Measurements from ENCODE around the gene KLHL33. TPM values are rescaled to one million over a fixed set of nuclear protein-coding genes. Genes with fewer than 3 reads are reported as not detected.

KLHL33 gene
- total and polyA plus RNA-seq, 2 donors (not counting 3 experiments of a cell fraction or from before 2014, with no cell fraction given): not detected

- Histone ChIP-seq H3K4me2 (ENCODE audit: insufficient read depth, low read length) (no peak overlapping the region), H3K27ac (ENCODE audit: insufficient read depth, low read depth, low read length) (no peak overlapping the region), H3K4me3 (replicated peaks in 1 of 3; ENCODE audit: insufficient read depth in 1 of 3, low read depth in 1 of 3, low read length in 3 of 3) (no peak overlapping the region), H3K27me3 (ENCODE audit: control insufficient read depth in 2 of 2, insufficient read depth in 2 of 2, low read length in 2 of 2) (no peaks in the 10 kb centered on the region), H3K4me1 (ENCODE audit: control insufficient read depth, extremely low read depth, insufficient read depth, low read length) (no peaks in the 10 kb centered on the region), H3K9ac (replicated peaks; ENCODE audit: extremely low read depth, insufficient read depth, low read length) (no peak overlapping the region), H3K36me3 (ENCODE audit: control insufficient read depth in 2 of 2, extremely low read depth in 1 of 2, insufficient read depth in 2 of 2, low read length in 2 of 2) (peaks cover 26 to 78% of the 10 kb centered on the region in 2 experiments), H3K9me1 (replicated peaks; ENCODE audit: control insufficient read depth, extremely low read depth, insufficient read depth, low read length) (no peaks in the 10 kb centered on the region), H3K79me2 (ENCODE audit: control insufficient read depth, insufficient read depth, low read length) (no peaks in the 10 kb centered on the region), H4K20me1 (replicated peaks; ENCODE audit: control insufficient read depth, extremely low read depth, insufficient read depth, low read length) (no peaks in the 10 kb centered on the region), H2AFZ (ENCODE audit: low read depth, low read length) (no peak overlapping the region), H3K9me3 (replicated peaks; ENCODE audit: control insufficient read depth, insufficient read depth, low read length) (no peaks in the 10 kb centered on the region)
- no peak for TF ChIP-seq POLR2AphosphoS5 (IDR thresholded peaks at IDR 0.05; ENCODE audit: insufficient read depth, low read depth, low read length)
- no peak for TF ChIP-seq FOS (IDR thresholded peaks at IDR 0.05; ENCODE audit: borderline replicate concordance, insufficient read depth, low read length)
- TF ChIP-seq JUN (IDR thresholded peaks at IDR 0.05; ENCODE audit: borderline replicate concordance, insufficient read depth, insufficient read length, low read depth): no peak
- no peak for TF ChIP-seq MYC (IDR thresholded peaks at IDR 0.05; ENCODE audit: low read depth, low read length)
- TF ChIP-seq GATA2 (IDR thresholded peaks at IDR 0.05; ENCODE audit: insufficient read depth, insufficient read length, low read depth, low read length): no peak
- TF ChIP-seq, protein P1, sequence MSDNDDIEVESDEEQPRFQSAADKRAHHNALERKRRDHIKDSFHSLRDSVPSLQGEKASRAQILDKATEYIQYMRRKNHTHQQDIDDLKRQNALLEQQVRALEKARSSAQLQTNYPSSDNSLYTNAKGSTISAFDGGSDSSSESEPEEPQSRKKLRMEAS (IDR thresholded peaks at IDR 0.05; ENCODE audit: insufficient read depth, insufficient read length): no peak
- TF ChIP-seq CTCF (IDR thresholded peaks at IDR 0.05; ENCODE audit: extremely low read depth in 1 of 2, insufficient read depth in 1 of 2, low read depth in 1 of 2, low read length in 2 of 2): no peak
- TF ChIP-seq EZH2 (IDR thresholded peaks at IDR 0.05; ENCODE audit: borderline replicate concordance, low read depth, low read length, severe bottlenecking): no peak
- no peak for TF ChIP-seq POLR2A (IDR thresholded peaks at IDR 0.05; ENCODE audit: low read depth, low read length)
- intact Hi-C loops (cut with micrococcal nuclease): no loop called here
- FAIRE-seq (no peak), DNase-seq (ENCODE audit: low read depth, low spot score) (no peak)
- dilution Hi-C loops (cut with MboI; ENCODE audit: extremely low pct_ligation_motif_present, low sequenced_read_pairs): no loop called here
- ChIA-PET CTCF (interaction anchor here (0.9 to 1.6 kb wide), 2 partner anchors 36 to 69 kb away, joined by 3 read pairs; no protein-coding TSS in a partner anchor), POLR2A (no interaction called here)
- no TSS peak for BruUV-seq (replicated peaks)
Measured at GRCh38 chr14:20379743-20380142, 56.2 kb downstream of the KLHL33 start.
